Adrenal gland (tissue), 5 donors: Measurements from ENCODE around the gene PLK5.

Experiments used
- POLR2A ChIP-seq, 2 donors: fragments of 450-650 bp; IDR thresholded peaks; one replicate each; pipeline ENCODE4 v1.6.1; 2017; ENCODE audit warnings: antibody characterized with exemption in 2 of 2, mild to moderate bottlenecking in 2 of 2, moderate library complexity in 1 of 2
- TF ChIP-seq, protein P1 (sequence below), 6 experiments: fragments of 450-650 bp in 4 of 6; fragments of 200-600 bp in 2 of 6; sonication (generic) in 1 of 6; IDR thresholded peaks; 1 replicate in 5 of 6; 2 replicates in 1 of 6; pipeline versions ENCODE4 v1.5.1 to v1.8.0; 2016 to 2021; ENCODE audit warnings: antibody characterized with exemption in 6 of 6, mild to moderate bottlenecking in 2 of 6, moderate library complexity in 1 of 6
- donor health status: DM: no; HTN: no; CAD: no.

- TF ChIP-seq, protein P1, sequence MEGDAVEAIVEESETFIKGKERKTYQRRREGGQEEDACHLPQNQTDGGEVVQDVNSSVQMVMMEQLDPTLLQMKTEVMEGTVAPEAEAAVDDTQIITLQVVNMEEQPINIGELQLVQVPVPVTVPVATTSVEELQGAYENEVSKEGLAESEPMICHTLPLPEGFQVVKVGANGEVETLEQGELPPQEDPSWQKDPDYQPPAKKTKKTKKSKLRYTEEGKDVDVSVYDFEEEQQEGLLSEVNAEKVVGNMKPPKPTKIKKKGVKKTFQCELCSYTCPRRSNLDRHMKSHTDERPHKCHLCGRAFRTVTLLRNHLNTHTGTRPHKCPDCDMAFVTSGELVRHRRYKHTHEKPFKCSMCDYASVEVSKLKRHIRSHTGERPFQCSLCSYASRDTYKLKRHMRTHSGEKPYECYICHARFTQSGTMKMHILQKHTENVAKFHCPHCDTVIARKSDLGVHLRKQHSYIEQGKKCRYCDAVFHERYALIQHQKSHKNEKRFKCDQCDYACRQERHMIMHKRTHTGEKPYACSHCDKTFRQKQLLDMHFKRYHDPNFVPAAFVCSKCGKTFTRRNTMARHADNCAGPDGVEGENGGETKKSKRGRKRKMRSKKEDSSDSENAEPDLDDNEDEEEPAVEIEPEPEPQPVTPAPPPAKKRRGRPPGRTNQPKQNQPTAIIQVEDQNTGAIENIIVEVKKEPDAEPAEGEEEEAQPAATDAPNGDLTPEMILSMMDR (IDR thresholded peaks at IDR 0.05): no peak
- no peak for TF ChIP-seq POLR2A (IDR thresholded peaks at IDR 0.05)
Measured at GRCh38 chr19:1580957-1581356, 57.1 kb downstream of the PLK5 start.
